GM23248 (cell line): ENCODE data around the gene ATP8B3.

Source experiments
- EZH2 ChIP-seq: fragments of 200-600 bp; sonication (generic); IDR thresholded peaks from 2 replicates; pipeline ENCODE4 v1.6.1; 2018; ENCODE audit warnings: antibody characterized with exemption, mild to moderate bottlenecking; ENCODE audit not compliant: insufficient read depth, poor library complexity, severe bottlenecking
- EZH2phosphoT487 ChIP-seq: fragments of 200-600 bp; sonication (generic); IDR thresholded peaks from 2 replicates; pipeline ENCODE4 v1.6.1; 2018; ENCODE audit warnings: antibody characterized with exemption, moderate library complexity, mild to moderate bottlenecking, low read depth; ENCODE audit not compliant: insufficient read depth

GRCh38 chr19:1845642-1846041, 33.6 kb upstream of the ATP8B3 start:
- TF ChIP-seq EZH2 (no peak), EZH2phosphoT487 (no peak)
